GM19324 (cell line): ENCODE measurements around the gene TMEM208.

Source experiments
- ATAC-seq: cut with Tn5 transposase; IDR thresholded peaks from one replicate; pipeline ENCODE4 v1.9.1; 2021; ENCODE audit warnings: mild to moderate bottlenecking, moderate library complexity; ENCODE audit not compliant: unreplicated experiment, low FRiP score

Gene TMEM208

GRCh38 chr16:67248401-67249177, 21.7 kb downstream of the TMEM208 start, which contains the start of gene SLC9A5:
TSS of gene SLC9A5 (plus strand) at chr16:67248979. CDS start at chr16:67249015, 36 bp downstream.
- no peak for ATAC-seq

DNA sequence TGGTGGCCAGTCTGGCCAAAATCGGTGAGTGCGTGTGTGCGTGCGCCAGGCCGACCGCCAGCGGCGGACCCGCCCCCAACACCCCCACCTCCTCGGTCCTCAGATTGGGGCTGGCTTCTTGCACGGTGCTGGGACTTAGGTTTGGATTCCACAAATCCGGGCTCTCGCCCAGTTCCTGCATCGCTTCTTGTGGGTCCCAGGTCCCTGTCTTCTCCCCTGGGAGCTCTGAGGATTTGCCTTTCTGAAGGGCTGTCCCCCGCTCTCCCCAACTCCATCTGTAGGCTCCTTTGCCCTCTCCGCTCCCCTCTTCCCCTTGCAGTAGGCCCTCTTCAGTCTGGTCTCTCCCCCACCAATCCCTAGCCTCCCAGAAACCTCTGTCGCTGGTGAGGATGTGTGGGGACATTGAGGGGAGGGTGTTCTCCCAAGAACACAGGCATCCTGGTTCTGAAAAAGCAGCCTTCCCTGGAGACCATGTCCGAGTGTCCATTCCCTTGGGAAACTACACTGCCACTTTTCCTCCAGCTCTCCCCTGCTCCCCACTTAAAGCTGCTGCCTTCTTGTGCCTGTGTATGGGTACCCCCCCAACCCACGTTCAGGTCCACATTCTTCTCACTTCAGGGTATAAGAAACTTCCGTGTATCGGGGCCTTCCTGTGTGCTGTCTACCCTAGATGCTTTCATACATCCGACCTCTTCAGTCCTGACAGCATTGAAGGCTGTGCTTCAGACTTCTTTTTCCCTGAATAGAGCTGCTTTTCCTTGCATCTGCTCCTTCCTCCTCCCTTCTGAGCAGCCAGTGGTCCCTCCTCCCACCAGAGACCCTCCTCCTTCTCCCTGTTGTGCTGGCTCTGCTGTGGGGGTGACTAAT, 22.5 kb downstream of the TMEM208 start:
- ATAC-seq, result no peak

- no peak for ATAC-seq
Measured at GRCh38 chr16:67250045-67250327, 23.1 kb downstream of the TMEM208 start.

GRCh38 chr16:67252609-67253497, 25.9 kb downstream of the TMEM208 start:
- ATAC-seq, result no peak

- ATAC-seq, result no peak
Measured at GRCh38 chr16:67254801-67255552, 28.0 kb downstream of the TMEM208 start.

DNA sequence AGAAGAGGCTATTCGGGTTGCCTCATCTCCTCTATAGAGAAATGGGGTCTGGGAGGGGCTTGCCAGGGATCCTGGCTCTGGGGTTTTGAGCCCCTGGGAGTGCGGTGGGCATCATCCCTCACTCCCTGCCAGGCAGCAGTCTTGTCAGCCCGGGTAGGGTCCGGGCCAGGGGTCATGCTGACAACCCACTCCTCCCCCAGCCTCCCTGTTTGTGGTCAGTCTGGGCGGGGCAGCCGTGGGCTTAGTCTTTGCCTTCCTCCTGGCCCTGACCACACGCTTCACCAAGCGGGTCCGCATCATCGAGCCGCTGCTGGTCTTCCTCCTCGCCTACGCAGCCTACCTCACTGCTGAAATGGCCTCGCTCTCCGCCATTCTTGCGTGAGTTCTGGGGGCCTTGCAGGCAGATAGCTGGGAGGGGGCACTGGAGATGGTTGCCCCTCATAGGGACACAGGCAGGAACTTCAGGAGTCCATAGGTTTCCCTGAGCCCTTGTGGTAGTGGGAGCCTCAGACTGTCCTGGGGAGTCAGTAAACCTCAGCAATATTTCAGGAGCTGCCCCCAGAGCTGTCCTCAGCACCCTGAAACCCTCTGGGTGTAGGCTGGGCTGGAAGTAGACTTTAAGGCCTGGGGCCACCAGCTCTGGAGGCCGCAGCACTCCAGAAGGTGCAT, 28.8 kb downstream of the TMEM208 start:
- ATAC-seq, result no peak

- ATAC-seq, result no peak
Measured at GRCh38 chr16:67256701-67257230, 29.8 kb downstream of the TMEM208 start.

GRCh38 chr16:67257486-67258160, 30.7 kb downstream of the TMEM208 start:
- no peak for ATAC-seq

- ATAC-seq, result no peak
Measured at GRCh38 chr16:67258161-67258835, 31.4 kb downstream of the TMEM208 start.

DNA sequence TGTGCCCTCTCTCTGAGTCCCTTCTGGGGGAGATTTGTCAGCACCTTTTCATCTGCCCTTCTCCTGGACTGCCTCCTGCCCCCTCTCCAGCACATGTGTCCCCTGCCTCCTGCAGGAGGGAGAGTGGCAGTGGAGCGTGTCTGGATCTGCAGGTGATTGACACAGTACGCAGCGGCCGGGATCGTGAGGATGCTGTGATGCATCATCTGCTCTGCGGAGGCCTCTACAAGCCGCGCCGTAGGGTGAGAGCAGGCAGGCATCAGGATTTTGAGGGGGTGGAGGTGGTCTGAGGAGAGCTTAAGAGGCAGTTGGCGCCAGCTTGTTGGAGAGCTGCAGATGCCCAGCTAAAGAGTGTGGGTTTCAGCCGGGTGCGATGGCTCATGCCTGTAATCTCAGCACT, 32.8 kb downstream of the TMEM208 start:
- no peak for ATAC-seq

- ATAC-seq, result no peak
Measured at GRCh38 chr16:67260426-67261063, 33.6 kb downstream of the TMEM208 start.

- no peak for ATAC-seq
Measured at GRCh38 chr16:67263201-67263600, 36.3 kb downstream of the TMEM208 start.

DNA sequence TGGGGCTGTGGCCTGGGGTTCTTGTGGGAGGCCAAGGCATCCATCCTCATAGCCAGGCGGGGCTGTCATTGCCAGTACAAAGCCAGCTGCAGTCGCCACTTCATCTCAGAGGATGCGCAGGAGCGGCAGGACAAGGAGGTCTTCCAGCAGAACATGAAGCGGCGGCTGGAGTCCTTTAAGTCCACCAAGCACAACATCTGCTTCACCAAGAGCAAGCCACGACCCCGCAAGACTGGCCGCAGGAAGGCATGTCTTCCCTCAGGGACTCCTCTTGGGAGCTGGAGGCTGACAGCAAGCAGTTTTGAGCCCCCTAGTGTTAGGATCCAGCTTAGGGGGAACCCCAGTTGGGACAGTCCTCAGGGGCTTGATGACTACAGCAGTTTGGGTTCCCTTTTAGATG, 37.3 kb downstream of the TMEM208 start:
- no peak for ATAC-seq

DNA sequence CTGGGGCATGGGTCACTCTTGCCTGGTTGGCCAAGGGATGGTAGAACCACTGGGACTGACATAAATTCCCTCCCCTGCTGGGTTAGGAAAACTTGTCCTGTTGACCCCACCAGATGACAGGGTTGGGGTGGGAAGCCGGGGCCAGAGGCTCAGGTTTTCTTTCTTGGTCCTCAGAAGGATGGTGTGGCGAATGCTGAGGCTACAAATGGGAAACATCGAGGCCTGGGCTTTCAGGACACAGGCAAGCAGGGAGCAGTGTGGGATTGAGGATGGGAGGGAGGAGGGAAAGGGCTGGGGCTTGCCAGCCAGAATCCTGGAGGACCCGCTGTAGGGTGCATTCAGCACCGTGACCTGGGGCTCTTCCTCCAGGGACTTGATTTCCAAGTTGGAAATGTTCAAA, 37.9 kb downstream of the TMEM208 start:
- ATAC-seq, result no peak

- no peak for ATAC-seq
Measured at GRCh38 chr16:67265834-67266233, 38.9 kb downstream of the TMEM208 start.

DNA sequence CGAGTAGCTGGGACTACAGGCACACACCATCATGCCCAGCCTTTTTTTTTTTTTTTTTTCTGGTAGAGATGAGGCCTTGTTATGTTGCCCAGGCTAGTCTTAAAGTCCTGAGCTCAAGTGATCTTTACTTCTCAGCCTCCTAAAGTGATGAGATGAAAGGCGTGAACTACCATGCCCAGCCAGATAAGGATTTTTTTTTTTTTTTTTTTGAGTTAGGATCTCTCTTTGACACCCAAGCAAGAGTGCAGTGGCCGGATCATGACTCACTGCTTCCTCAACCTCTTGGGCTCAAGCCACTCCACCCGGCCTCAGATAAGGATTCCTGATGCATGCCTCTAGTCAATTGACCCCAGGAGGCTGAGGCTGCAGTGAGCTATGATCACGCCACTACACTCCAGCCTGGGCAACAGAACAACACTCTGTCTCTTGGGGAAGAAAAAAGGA, 41.2 kb downstream of the TMEM208 start:
- ATAC-seq, result no peak

DNA sequence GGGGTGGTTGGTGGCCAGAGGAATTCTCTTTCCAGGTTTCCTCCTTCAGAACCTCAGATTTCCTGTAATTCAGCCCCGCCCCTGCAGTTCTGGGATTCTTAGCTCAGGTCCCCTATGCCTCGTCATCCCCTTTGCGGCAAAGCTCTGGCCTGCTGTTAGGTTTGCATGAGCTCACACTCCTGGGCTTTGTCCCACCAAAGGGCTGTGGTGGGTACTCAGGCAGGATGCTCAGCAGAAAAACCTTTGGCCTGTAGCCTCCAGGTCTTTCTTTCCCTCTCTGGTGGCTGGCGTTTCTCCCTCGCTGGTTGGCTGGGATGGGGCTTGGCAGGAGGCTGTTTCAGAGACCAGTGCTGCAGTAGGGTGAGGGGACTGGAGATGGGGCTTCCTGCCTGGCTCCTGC, 42.8 kb downstream of the TMEM208 start:
- no peak for ATAC-seq

DNA sequence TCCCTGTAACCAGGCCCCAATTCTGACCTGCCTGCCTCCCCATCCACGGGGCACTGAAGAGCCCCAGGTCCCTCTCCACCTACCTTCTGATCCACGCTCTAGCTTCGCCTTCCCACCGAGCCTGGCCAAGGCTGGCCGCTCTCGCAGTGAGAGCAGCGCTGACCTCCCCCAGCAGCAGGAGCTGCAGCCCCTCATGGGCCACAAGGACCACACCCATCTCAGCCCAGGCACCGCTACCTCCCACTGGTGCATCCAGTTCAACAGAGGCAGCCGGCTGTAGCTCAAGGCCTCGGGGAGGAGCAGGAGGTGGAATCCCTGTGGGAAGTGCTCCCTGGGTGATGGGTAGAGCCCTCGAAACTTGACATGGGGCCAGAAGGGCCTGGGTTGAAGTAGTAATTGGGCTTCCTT, 44.0 kb downstream of the TMEM208 start:
- ATAC-seq, result no peak
